Gastroesophageal sphincter (tissue), 3 donors: ENCODE results near the gene TENT5A.

Experiments used
- POLR2AphosphoS5 ChIP-seq: sonication (generic); formaldehyde crosslinking; IDR thresholded peaks from one replicate; pipeline ENCODE4 v1.6.1; 2017; ENCODE audit warnings: antibody characterized with exemption
- TF ChIP-seq, protein P1 (sequence below), 4 experiments: fragments of 200-600 bp in 2 of 4; fragments of 450-650 bp in 2 of 4; sonication (generic) in 1 of 4; IDR thresholded peaks; one replicate each; pipeline ENCODE4 v1.5.1; 2017 to 2019; ENCODE audit warnings: antibody characterized with exemption in 4 of 4, mild to moderate bottlenecking in 2 of 4, moderate library complexity in 2 of 4

DNA sequence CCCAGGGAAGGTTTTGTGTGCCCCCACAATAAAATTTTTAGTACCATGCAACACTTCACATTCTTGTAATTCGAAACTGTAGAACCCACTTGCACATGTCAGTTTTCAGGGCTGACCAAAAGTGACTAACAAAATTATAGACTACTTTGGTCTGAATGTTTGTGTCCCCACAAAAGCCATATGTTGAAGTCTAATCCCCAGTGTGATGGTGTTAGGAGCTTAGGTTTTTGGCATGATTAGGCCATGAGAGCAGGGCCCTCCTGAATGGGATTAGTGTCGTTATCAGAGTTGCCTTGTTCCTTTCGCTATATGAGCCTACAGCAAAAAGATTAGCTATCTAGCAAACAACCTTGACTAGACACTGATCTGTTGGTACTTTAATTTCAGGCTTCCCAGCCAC lies 49.0 kb upstream of the TENT5A start:
- TF ChIP-seq, protein P1, sequence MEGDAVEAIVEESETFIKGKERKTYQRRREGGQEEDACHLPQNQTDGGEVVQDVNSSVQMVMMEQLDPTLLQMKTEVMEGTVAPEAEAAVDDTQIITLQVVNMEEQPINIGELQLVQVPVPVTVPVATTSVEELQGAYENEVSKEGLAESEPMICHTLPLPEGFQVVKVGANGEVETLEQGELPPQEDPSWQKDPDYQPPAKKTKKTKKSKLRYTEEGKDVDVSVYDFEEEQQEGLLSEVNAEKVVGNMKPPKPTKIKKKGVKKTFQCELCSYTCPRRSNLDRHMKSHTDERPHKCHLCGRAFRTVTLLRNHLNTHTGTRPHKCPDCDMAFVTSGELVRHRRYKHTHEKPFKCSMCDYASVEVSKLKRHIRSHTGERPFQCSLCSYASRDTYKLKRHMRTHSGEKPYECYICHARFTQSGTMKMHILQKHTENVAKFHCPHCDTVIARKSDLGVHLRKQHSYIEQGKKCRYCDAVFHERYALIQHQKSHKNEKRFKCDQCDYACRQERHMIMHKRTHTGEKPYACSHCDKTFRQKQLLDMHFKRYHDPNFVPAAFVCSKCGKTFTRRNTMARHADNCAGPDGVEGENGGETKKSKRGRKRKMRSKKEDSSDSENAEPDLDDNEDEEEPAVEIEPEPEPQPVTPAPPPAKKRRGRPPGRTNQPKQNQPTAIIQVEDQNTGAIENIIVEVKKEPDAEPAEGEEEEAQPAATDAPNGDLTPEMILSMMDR (IDR thresholded peaks at IDR 0.05): no peak
- TF ChIP-seq POLR2AphosphoS5: no peak
